HG03103 (cell line): ENCODE measurements around the gene SEC14L5.

Experiments
- ATAC-seq: cut with Tn5 transposase; IDR thresholded peaks from one replicate; pipeline ENCODE4 v1.9.1; 2021; ENCODE audit warnings: low read depth; ENCODE audit not compliant: unreplicated experiment

Gene SEC14L5

DNA sequence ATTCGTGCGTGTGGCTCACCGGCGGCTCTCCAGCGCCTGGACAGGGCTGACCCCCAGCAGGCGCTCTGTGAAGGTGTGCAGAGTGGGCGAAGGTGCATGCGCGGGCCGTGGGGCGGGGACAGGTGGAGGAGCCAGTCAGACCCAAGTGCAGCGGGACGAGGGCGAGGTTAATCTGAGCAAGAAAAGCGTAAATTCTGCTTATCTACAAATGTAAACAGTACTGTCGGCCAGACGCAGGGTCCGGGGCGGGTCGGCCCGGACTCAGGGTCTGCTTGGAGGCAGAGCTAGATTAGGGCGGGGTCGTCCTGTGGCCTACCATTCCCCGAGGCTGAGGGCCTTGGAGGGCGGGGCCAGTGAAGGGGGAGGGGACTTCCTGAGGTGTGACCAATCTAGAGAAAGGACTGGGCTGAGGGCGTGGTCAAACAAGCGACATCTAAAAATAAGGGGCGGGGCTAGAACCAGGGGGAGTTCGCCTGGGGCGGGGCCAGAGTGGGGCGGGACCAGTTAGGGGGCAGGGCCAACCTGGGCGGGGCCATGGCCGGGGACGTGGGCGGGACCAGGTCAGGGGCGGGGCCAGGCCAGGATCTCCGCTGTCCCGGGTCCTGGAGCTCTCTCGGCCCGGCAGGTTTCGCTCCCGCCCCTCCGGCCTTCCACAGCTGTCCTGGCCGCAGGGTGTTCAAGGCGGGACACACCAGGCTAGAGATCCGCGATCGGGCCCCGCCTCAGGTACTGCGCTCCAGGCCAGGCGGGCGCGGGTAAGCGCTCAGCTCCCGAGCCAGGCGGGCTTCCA lies at the start of gene SEC14L5:
SEC14L5 (plus strand) TSS at position 611 of the 790 bp plus-strand sequence. CDS start 994 bp downstream, outside the sequence.
- ATAC-seq = peak; percentile 57

DNA sequence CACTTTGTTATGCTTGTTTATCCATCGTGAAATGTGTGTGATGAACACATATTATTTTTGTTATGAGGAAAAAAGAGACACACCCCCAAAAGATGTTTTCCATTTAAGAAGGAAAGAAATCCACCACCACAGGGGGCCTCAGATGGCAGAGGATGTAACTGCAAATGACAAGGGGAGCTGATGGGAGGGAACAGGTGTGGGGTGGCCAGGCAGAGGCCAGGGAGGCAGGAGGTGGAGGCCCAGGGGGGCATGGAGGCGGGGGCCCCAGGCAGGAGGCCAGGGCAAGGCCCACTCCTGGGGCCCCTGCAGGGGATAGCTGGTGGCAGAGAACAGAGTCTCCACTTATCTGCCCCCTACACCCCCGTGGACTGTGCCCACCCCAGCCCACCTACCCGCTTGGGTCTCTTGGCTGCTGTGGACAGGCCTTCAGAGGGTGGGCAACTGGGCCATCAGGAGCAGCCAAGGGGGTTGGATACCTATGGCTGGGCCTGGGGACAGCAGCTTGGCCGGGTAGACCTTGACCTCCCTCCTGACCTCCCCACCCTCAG lies 49.2 kb upstream of the SEC14L5 start:
- ATAC-seq = no peak

DNA sequence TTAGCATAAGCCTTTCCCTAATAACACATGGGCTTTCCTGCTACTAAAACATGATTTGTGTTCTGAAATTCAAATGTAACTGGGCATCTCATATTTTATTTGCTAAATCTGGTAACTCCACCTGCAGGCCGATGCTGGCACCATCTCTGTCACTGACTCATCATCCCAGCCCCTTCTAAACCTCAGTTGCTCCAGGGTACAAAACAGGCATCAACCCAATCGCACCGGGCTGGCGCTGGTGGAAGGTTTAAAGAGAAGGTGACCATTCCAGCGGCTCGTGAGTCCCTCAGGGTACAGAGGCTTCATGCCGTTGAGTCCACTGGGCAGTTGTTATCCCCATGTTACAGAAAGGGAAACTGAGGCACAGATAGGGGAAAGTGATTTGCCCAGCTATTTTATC lies 48.3 kb upstream of the SEC14L5 start:
- ATAC-seq = no peak

DNA sequence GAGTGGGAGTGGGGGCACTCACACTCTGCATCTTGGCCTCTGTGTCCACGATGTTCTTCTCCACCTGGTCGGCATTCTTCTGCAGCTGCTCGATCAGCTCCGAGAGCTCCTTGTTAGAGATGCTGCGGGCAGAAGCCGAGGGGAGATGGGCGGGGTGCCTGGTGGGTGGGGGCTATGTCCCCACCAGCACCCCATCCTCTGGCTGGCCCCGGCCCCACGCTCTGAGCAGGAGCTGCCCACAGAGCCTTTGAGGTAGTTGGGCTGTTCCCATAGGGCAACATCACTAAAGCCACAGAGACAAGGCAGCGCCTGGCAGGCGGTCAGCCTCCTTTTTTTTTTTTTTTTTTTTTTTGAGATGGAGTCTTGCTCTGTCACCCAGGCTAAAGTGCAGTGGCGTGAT lies 47.3 kb upstream of the SEC14L5 start:
- ATAC-seq = no peak

DNA sequence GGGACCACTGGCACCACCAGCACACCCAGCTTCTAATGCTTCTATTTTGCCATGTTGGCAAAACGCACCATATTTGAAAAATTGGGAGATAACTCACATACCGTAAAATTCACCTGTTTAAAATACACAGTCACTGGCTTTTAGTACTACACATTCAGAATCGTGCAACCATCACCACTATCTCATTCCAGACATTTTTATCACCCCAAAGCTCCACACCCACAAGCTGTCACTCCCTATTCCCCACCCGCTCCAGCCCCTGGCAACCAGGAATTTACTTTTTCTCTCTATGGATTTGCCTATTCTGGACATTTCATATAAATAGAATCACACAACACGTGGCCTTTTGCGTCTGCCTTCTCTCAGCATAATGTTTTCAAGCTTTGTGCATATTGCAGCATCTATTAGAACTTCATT lies 46.2 kb upstream of the SEC14L5 start:
- ATAC-seq = no peak

DNA sequence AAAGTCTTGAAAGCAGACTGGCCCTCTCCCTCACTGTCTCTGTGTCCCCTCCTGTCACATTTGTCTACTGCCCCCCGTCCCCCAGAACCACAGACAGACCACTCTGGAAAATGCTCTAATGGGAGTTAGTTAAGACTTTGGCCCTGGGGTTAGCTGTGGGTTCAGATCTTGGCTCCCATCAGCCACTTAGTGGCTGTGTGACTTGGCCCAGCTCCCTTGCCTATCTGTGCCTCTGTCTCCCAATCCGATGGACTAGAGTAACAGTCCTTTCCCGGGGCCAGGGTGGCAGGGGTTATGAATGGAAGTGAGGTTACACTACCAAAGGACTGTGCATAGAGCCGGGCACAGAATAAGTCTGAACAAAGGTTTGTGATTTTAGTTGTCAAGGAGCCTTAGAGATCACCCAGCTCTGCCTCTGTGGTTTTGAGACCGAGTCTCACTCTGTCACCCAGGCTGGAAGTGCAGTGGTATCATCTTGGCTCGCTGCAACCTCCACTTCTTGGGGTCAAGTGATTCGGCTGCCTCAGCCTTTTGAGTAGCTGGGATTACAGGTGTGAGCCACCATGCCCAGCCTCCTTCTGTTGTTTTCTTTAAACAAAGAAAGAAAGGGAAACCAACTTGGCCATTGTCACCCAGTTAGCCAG lies 44.9 kb upstream of the SEC14L5 start:
- ATAC-seq = no peak

DNA sequence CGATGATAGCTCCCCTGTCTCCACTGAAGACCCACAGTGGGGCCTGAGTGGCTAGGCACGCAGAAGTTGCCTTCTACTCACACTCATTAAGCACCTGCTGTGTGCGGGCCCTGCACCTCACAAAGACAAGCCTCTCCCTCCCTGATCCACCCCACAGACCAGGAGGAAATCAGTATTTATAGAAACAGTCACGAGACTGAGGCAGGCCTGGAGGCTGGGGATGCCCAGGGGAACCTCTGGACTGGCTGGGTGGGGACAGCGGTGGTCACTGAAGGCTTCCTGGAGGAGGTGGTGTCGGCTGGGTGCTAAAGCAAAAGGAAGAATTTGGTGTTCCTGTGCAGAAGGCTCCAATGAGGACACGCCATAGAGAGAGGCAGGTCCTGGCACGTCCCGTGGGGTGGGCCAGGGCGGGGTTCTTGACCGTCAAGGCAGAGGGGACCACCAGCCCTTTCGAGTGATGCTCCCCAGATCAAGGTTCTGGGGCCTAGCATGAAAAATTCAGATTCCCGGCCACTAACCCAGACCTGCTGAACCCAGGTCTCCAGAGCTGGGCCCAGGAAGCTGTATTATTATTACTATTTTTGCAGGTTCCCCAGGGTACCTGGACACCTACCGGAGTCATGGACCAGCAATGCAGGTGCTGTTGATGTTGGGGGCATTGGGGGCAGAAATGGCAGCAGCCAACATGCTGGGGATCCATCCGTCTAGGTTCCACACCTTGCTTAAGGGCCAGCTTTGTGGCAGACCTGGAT lies 44.2 kb upstream of the SEC14L5 start:
- ATAC-seq = no peak

DNA sequence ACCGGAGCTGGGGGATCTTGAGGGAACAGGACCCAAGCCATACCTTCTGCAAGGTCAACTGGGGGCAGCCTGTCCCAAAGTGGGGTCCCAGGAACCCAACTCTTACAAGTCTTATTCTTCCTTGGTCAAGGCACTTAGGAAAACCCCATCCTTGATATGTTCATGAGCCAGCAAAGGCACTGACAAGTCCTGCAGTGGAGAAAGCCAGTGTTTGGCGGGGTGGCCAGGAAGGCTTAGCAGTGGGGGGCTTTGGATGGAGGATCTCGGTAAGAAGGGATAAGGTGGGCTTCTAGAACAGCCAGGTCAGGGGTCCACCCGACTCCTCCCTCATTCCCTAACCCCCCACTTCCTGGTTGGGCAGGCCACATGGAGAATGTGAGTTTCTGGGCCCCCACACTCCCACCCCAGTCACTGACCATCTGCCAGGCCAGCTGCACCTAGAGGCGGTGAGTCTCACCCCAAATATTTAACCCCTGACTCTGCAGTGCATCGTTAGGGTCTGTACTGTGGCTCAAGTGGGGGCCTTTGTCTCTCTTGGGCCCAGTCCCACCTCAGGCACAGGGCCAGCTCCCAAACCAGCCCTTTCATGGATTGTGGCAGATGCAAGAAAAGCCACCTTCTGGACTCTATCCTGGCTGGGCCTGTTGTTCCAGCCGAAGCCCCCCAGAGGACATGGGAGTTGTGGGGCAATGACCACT lies 43.5 kb upstream of the SEC14L5 start:
- no peak for ATAC-seq

DNA sequence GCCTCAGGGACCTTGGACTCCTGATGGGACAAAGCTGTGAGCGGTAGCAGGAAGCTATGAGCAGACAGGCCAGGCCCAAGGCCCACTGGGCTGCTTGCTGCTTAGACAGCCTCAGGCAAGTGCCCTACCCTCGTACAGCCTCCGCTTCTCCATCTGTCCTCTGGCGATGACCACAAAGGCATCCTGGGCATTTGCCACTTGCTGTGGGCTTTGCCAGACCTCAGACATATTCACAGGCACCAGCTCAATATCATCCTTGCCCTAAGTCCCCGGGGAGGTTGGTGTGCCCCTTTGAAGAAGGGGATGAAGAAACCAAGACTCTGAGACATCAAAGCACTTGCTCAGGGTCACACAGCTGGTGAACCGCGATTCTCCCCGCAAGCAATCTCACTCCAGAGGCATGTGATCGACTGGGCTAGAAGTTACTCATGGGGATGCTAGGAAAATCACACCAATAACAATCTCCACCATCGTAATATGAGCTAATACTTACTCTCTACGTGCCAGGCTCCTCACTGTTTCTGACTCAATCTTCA lies 42.8 kb upstream of the SEC14L5 start:
- ATAC-seq = no peak

DNA sequence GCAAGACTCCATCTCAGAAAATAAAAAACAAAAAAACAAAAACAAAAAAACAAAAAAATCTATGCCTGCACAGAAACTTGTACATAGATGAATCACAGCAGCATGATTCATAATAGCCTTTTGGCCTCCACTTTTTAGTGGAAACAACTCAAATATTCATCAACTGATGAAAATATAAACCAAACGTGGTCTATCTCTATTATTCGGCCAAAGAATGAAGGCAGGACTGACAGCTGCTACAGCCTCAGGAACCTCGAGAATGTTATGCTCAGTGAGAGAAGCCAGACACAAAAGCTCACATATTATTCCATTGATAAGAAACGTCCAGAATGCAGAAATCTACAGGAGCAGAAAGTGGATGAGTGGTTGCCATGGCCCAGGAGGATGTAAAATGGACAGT lies 41.0 kb upstream of the SEC14L5 start:
- no peak for ATAC-seq

DNA sequence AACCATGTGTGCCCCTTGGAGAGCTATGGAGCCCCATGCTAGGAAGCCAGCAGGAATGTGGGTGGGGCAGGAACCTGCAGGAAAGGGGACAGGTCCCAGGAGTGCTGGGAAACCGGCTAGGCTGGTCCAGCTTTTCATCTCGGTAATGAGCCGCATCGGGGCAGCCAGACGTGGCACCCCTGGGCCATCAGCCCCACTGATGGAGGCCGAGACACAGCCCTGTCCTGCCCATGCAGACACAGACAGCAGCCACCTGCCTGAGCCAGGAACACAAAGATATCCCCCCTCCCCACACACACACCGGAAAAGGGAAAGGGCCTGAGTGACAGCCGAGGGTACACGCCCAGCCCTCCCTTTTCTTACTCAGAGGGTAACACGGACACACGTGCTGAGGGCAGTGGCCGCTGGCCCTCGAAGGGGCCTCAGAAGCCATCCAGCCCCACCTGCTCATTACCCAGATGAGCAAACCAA lies 39.3 kb upstream of the SEC14L5 start:
- no peak for ATAC-seq

DNA sequence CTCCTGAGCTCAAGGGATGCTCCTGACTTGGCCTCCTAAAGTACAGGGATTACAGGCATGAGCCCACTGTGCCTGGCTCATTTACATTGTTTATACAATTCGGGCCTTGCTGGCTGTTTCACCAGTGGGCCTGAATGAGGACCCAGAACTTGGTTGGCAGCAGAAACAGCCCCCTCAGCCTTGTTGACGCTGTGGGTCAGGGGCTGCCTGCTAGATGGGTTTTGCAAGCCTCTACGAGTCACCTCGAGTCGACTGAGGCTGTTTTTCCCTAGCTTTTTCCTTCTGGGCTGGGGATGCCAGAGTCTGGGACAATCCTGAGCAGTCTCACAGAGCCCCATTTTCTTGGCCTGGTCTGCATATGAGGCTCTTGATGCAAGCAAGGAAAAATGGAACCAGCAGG lies 37.3 kb upstream of the SEC14L5 start:
- no peak for ATAC-seq

DNA sequence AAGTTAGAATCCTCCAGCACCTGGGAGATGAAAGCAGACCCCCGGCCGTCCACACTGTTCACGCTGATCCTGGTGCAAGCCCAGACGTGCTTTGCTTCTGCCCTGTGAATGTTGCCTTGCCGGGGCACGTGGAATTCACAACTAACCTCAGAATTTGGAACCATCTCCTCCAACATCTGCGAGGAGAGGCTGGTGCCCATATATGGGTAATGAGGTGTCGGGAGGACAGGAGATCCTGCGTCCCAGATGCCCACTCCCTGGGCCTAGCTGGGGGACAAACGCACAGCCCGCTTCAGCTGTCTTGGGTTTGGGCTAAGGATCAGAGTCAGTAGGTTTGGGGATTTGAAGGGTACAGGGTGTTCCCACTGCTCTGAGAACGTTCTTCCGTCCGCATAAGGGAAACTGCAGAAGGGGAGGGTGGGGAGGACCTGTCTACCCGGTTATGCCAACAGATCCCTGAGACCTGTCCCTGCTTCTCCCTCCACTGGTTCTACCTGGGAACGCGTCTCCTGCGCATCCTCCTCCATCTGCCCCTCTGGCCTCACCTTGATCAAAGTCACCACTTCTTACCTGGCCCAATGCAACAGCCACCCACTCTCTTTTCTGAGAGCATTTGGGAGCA lies 35.3 kb upstream of the SEC14L5 start:
- no peak for ATAC-seq

DNA sequence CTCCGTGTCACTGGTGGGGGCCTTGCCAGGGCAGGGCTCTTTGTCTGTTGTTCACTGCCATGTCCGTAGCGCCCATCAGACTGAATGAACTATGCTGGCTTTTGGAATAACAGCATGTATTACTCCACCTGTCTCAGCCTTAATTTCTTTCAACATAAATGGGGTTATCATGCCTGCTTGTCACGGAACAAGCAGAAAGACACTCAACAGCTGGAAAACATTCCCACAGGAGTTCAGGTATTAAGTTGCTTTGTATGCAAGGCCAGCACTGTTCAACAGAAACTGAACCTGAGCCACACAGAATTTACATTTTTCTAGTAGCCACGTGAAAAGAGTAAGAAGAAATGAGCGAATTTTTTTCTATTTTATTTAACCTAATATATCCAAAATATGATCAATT lies 34.3 kb upstream of the SEC14L5 start:
- no peak for ATAC-seq

DNA sequence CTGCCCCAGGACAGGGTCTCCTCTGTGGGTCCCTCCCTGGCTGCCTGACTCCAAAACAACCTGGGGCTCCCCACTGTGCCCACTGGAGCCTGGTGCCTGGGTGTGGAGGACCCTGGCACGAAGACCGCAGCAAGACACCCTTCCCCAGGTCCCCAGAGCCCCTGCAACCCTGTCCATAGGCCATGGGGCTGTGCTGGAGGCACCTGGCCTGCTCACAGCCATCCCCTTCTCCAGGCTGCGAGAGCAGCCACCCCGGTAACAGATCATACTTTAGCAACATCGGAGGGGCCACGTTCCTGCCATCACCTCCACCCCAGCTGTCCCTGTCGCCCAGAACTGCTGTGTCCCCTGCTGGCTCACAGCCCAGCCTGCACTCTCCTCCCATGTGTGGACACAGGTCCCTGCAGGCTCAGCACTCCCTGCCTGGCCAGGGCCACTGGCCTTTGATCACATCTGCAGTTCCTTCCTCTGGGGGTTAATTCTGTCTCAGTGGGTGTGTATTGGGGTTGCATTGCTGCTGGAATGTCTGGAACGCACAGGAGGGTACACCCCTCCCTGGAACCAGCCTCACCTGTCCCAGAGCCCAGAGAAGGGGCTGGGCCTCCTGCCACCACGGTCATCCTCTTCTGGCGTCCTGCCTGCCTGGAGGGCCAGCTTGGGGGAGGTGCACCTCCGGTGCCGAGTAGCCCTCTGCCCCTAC lies 33.4 kb upstream of the SEC14L5 start:
- no peak for ATAC-seq

DNA sequence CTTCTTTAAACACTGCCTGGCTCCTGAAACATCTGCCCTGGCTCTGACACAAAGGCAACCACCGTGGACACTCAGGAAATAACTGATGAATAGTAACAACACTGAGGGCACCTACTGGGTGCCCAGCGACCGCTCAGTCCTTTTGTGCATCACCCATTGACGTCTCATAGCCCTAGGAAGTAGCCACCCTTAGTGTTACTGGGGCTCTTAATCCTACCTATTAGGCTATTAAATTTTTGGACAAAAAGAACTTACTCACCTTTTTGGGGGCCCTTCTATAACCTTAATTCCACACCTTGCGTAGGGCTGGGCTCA lies 32.9 kb upstream of the SEC14L5 start:
- ATAC-seq = no peak

DNA sequence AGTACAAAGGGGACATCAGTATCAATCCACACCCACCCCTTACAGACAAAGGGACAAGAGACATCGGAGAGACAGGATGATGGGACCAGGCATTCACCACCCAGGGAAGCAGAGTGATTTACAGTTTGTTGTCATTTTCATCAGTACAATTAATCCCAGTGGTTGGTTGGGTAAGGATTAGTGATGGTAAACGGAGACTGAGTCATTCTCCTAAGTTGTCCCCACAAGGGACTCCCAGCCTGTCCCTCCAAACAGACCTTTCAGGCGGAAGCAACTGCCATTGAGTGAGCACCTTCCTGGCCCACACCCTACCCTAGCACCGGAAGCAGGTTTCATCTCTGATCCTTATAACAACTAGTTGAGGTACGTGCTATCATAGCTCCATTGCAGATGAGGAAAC lies 32.3 kb upstream of the SEC14L5 start:
- no peak for ATAC-seq

DNA sequence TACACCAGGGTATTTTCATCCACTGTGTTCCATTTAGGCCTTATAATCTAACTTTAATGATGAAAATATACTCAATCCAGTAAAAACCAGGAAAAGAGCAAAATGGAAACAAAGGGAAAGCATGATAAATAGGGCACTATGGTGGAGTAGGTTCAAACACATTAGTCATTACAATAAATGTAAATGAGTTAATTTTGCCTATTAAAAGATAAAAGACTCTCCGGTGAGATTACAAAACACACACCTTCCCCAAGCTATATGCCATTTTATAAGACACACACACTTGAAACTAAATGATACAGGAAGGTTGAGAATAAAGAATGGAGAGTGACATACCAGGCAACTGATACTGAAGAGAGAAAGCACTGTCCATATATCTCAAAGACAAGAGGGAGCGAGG lies 31.2 kb upstream of the SEC14L5 start:
- ATAC-seq = no peak

DNA sequence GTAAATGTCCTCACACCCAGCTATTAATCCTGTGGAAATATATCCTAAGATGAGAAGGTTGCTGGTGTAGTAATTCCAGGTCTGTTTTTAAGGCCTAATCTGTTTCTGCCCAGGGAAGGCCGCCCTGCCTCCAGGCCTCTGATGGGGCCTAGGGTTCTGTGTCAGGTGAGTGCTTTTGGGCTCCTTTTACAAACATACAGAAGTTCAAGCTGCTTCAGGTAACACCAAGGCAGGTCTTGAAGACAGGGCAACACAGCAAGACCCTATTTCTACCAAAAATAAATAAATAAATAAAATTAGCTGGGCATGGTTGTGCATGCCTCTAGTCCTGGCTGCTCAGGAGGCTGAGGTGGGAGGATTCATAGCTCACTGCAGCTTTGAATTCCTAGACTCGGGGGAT lies 30.5 kb upstream of the SEC14L5 start:
- ATAC-seq = no peak
